HG02943 (cell line): ENCODE results near the gene RIN2.

ENCODE experiments used
- ATAC-seq: cut with Tn5 transposase; IDR thresholded peaks from one replicate; pipeline ENCODE4 v1.9.1; 2021; ENCODE audit warnings: mild to moderate bottlenecking, low read depth, moderate library complexity; ENCODE audit not compliant: unreplicated experiment

Gene RIN2, protein sequence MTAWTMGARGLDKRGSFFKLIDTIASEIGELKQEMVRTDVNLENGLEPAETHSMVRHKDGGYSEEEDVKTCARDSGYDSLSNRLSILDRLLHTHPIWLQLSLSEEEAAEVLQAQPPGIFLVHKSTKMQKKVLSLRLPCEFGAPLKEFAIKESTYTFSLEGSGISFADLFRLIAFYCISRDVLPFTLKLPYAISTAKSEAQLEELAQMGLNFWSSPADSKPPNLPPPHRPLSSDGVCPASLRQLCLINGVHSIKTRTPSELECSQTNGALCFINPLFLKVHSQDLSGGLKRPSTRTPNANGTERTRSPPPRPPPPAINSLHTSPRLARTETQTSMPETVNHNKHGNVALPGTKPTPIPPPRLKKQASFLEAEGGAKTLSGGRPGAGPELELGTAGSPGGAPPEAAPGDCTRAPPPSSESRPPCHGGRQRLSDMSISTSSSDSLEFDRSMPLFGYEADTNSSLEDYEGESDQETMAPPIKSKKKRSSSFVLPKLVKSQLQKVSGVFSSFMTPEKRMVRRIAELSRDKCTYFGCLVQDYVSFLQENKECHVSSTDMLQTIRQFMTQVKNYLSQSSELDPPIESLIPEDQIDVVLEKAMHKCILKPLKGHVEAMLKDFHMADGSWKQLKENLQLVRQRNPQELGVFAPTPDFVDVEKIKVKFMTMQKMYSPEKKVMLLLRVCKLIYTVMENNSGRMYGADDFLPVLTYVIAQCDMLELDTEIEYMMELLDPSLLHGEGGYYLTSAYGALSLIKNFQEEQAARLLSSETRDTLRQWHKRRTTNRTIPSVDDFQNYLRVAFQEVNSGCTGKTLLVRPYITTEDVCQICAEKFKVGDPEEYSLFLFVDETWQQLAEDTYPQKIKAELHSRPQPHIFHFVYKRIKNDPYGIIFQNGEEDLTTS

DNA sequence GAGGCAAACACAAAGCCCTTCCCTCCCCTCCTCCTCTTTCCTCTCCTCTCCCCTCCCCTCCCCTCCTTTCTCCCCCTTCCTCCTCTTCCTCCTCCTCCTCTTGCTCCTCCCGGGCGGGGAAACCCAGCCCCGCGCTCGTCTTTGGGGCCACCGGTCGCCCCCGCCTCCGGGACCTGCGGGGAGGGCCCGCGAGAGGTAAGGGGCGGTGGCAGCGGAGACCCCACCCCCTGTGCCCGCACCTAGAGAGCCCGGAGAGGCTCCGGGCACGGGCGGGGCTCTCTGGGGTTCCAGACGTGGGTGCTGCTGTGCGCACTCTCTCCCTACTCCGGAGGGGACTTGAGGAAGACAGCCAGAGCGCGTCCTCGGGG is at the start of gene RIN2:
Gene RIN2, plus strand, starts transcription at position 126 of the 368 bp plus-strand sequence. CDS start 131,344 bp downstream, outside the sequence.
- no peak for ATAC-seq

DNA sequence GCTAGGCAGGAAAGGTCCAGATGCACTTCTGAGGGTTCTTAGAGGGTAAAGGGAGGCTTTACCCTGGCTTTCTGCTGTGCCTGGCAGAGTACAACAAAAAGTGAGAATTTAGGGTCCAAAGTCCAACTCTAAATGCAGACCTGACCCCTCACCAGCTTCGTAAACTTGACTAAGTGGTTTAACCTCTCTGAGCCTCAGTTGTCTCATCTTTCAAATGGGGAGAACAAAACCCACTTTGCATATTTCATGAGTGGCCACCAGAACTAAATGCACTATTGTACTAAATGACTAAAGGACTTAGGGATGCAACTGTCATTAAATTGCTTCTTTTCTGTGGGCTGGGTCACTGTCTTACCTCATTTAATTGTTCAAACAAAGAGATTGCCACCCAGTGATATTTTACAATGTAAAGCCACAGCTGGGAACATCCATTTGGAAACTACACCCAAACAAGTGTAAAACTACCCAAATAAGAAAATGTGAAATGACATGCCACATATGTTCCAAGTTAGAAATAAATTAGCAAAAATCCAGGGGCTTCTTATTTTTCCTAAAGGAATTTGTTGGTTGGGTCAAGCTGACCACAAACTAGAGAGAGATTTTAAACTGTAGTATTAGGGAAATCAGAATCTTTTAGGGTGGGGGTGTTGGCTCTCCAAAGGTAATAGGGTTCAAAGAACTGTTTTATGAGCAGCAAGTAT is 48.3 kb upstream of the RIN2 start:
- no peak for ATAC-seq

DNA sequence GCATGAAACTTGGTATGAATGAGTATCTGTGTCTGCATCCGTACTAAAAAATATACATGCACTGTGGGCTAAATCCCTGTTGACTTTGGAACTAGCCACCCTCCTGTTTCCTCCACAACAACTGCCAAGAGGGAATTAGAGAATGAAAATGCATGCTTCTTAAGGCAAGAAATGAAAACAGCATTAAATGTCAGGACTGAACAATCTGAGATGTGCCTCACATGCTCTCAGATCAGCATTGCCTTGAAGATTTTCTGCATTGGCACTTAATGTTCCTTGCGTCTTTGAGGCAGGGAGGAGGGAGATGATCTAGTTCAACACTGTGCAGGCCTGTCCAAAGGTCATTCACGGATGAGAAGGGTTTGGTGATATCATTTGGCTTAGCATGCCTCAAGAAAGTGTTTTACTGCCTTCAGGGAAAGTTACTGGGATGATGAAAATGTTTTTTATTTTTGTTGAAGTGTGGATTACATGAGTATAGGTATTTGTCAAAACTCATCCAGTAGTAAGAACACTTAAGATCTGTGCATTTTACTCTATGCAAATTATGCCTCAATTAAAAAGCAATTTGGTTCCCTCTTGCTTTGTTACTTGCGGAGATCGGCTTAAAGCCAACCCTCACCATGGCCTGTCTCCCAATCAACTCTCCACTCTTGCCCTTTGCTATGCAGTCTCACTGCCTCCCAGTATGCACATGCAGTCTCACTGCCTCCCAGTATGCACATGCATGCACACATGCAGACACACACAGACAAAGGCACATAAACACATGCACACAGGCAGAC is 47.5 kb upstream of the RIN2 start:
- ATAC-seq: no peak

DNA sequence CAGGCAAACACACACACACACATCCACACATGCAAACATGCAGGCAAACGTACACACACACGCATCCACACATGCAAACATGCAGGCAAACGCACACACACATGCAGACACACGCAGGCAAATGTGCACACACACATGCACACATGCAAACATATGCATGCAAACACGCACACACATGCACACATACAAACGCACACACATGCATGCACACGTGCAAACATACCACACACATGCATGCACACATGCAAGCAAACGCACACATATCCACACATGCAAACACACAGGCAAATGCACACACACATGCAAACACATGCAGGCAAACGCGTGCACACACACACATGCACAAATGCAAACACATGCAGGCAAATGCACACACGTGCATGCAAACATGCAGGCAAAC is 46.9 kb upstream of the RIN2 start:
- ATAC-seq: no peak

DNA sequence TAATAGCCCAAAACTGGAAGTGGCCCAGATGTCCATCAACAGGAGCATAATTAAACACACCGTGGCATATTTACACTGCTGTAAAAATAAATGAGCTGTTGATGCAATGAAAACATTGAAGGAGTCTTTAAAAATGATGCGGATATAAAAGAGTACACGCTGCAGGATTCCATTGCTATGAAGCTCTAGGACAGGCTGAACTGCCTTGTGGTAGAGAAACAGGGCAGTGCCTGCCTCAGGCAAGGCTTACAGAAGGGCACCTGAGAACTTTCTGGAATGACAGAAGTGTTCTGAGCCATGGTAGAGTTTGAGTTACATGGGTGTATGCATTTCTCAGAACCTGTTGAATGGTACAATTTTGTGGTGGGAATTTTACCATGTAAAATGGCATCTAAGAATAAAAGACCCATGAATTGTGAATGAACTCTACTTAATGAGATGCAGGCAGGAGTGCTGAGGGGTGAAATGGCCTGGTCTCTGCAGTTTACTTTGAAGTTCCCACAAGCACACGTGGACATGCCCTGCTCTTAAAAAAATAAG is 45.3 kb upstream of the RIN2 start:
- ATAC-seq: no peak

DNA sequence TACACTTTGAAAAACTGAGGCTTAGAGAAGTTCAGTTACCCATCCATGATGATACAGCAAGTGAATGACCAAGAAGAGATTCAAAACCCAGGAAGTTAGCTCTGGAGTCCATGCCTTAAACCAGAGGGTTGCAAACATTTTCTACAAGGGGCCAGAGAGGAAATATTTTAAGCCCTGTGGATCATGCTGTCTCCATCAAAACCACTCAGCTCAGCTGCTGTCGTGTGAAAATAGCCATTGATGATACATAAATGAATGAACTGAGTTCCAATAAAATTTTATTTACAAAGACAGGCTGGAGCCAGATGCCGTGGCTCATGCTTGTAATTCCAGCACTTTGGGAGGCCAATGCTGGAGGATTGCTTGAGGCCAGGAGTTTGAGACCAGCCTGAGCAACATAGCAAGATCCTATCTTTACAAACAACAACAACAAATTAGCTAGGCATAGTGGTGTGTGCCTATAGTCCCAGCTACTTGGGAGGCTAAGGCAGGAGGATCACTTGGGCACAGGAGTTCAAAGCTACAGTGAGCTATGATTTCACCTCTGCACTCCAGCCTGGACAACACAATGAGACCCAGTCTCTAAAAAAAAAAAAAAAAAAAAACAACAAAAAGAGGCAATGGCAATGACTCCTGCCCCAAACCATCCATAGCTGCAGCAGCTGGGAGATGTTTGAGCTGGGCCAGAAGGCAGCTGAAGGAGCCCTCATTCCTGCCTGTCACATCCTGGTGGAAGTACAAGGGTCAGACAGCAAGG is 44.1 kb upstream of the RIN2 start:
- no peak for ATAC-seq

DNA sequence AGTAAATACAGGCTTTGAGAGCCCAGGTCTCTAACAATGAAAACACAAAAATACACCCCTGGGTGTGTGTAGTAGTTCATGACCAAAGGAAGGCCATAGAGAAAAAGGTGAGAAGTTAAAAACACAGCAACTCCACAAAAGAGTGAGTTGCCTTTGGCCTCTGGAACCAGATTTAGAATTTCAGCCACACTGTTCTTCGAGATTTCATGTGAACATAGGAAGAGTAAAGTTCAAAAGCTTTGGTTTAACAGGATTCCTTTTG is 43.5 kb upstream of the RIN2 start:
- no peak for ATAC-seq

DNA sequence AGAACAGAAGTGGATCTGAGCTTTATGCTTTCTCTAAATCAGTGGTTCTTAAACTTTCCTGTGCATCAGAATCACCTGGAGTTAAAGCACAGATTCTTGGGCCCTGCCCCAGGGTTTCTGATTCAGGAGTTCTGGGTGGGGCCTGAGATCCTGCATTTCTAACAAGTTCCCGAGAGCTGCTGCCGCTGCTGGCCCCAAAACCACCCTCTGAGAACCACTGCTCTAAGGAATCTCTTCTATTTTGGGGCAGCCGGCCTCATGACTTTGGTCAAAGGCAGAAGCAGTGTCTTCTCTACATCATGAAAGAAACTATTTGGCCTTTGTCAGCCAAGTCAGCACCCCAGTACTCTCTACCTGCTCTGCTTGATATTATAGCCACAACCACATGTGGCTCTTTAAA is 42.1 kb upstream of the RIN2 start:
- ATAC-seq: no peak

DNA sequence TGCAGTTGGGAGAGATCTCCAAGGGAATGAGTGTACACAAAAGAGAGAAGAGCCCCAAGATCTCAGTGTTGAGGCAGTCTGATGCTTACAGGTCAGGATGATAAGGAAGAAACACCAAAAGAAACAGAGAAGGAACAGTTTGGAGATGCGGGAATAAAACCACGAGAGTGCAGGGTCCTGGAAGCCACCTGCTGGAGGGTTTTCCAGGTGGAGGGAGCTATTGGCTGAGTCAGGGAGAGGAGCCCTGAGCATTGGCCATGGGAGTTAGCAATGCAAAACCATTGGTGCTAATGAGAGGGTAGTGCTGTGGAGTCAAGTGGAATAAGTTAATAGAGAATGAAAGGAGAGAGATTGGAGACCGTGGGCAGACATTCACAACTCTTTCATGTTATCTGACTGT is 39.2 kb upstream of the RIN2 start:
- ATAC-seq: no peak

DNA sequence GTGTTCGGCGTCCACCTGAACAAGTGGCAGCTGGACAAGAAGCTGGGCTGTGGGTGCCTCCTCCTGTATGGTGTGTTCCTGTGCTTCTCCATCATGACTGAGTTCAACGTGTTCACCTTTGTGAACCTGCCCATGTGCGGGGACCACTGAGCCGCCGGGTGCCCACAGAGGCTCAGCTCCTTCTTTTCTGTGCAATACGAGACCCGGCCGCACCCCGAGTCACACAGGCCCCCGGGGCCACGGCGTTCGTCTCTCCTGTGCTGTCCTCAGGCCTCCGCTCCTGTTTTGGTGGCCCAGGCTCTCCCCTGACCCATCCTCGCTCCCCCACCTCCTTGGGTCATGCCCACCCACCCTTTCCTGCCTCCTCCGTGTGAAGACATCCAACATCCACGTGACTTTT is 37.1 kb upstream of the RIN2 start:
- ATAC-seq: no peak

DNA sequence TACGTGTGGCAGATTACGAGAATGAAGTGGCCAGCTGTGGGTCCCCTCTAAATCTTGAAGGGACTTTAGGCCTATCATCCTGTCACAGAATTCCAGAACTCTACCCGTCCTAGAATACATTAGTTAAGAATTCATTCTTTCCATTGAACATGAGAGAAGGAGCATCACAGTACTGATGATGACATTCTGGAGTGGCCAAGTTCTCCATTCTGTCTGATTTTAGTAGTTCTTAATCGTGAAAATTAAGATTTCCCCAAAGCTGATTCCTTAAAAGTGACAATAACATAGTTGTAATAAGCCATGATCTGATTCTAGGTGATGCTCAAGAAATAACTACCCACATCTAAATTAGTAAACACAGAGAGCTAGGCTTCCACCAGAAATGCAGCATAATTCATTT is 35.0 kb upstream of the RIN2 start:
- no peak for ATAC-seq

DNA sequence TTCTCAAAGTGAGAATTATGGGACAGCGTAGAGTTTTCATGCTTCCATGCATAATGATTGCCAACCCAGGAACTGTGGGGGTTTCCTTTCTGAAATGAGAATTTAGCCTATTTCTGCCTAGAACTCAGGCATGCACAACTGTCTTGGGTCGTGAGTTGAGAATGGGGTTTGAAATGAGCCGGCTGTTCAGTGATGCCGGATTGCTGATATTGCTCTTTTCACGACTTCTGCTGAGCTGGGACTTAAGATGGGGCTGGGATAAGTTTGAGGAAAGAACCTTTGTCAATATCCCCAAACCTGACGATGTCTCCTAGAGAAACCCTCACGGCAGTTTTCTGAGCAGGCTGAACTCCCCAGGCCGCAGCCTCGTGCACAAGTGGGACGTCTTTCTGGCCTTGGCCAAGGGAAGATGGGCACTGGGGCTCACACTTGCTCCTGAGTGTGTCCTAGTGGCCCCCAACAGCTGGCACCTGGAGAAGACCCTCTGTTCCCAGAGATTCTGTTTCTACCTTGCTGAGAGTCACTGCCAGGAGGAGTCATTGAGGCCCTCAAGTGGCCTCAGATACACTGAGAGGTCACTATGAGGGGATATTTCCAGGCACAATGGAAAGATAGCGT is 34.1 kb upstream of the RIN2 start:
- ATAC-seq: no peak

DNA sequence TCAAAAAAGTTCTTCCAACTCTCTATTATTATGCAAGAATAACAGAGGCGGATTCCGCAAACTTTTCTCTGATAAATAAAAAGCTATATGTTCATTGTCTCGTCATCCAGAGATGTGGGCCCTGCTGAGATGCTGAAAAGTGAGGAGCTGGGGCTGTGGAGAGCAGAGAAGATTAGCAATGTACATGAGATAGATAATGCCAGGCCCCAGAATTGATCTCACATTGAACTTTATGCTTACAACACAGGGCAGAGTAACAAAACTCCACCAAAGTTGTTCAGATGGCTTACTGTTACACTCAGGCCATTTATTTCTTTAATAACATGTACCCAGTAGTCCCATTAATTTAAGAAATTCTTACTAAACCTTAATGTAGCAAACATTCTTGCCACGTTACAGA is 32.7 kb upstream of the RIN2 start:
- ATAC-seq: no peak

DNA sequence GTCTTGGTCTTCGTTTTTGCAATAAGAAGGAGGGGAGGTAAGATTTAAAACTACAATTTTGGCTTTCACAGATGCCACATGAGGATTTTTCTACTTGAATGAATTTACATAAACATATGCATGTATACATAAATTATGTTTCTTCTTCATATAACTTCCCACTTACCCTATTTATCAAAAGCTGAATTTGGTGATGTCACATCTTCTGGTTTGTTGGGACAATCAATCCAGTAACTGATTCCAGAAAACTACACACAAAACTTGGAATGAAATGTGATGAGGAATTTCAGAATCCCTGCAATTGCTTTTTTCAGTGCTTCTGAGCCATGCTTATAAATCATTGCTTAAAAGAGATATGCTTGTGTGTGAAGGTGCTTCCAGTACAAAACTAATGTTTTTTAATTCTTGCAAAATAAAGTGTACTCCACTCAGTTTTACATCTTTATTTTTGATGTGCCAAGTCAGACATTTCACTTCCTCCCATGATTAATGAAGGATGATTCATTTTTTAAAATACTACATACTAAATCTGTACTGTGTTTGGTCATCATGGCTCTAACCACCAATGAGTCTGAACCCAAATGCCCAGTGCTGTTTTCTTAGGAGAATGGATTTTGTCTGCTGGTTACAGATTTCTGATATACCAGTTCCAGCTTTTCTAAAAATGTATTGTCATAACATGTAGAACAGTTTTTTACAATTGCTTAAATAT is 32.1 kb upstream of the RIN2 start:
- no peak for ATAC-seq

DNA sequence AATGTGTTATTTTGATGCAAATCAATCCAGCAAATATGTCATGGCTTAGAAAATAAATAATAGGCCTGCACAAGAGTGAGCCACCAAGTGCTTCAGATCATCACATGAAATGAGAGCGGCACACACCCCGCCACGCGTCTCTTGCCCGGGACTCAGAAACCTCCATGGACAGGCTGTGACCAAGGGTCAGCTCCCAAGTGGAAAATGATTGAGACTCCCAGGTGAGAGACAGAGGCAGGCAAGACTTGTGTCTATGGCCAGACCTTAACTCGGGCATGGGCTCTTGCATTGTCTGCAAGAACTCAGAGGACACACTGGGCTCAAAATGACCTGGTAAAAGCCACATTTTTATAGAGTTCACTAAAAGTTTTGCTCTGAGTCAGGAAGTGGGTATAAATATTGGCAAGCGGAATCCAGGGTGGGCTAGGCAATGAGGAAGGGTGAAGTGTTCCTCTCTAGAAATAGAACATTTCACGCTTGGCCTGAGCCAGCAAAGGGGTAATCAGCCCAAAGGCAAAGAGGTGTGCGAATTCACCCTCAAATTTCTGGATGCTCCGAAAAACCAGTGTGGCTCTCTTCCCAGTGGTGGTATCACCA is 30.7 kb upstream of the RIN2 start:
- ATAC-seq: no peak

DNA sequence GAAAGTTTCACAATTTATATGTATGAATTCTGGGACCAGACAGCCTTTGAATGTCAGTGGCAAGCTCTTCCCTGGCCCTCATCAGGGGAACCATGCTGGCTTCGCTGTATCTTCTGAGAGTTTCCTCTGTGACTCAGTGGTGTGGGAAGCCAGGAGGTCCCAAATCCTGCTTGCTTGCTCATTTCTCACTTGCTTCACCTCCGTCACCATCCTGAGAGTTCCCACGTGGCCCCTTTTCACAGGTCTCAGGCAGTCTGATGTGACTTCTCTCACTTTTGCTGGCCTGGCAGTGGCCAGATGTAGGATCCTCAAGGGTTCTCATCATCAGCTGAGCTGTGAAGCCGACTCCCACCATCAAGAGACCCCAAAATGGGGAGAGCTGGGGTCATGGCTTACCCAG is 28.4 kb upstream of the RIN2 start:
- ATAC-seq: no peak

DNA sequence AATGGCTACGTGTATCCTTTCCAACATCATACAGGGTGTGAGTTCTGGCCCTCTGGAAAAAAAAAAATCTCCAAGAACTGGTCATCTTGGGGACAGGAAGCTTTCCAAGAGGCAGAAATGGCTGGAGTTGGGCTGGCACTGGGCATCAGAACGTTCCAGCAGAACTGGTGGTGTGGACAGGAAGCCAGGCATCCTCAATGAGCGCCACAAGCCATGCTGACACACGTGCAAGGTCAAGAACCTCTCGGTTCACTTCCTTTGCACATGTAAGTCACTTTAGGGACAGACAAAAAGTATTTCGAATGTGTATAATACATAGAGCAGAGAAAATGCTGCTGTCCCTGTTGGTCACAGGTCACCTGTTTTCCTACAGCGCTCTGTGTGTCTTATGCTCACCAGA is 27.4 kb upstream of the RIN2 start:
- ATAC-seq: no peak

DNA sequence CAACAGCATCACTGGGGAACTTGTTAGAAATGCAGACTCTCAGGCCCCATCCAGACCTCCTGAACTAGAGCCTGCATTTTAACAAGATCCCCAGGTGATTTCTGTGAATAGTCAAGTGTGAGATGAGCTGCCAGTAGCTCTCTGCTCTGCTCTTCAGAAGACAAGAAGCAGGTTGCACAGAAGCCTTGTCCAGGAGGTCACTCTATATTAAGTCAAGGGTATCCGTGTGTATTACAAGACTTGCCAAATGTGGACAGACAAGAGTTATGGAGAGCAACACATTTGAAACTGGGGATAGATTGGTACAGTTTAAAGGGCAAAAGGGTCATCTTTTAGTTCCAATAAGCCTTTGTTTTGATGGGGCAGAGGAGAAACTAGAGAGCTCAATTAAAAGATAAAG is 23.2 kb upstream of the RIN2 start:
- ATAC-seq: no peak
